Skin epidermis (tissue), 12 donors: ENCODE results near the gene SORCS2.
A peak's percentile ranks its signal among the peaks of the same experiment; 100 is the strongest.

ENCODE experiments used
- H3K27ac ChIP-seq, 21 experiments: fragments of 200-600 bp; sonication (generic) in 11 of 21; one replicate each; pipeline ENCODE4 v1.5.0; 2020; ENCODE audit warnings: mild to moderate bottlenecking in 3 of 21, inconsistent platforms in 2 of 21, moderate library complexity in 2 of 21
- H3K4me3 ChIP-seq, 7 experiments: fragments of 200-600 bp; sonication (generic) in 2 of 7; one replicate each; pipeline ENCODE4 v1.5.0; 2020; ENCODE audit warnings: inconsistent platforms in 2 of 7, mild to moderate bottlenecking in 2 of 7, moderate library complexity in 1 of 7

SORCS2 gene

DNA sequence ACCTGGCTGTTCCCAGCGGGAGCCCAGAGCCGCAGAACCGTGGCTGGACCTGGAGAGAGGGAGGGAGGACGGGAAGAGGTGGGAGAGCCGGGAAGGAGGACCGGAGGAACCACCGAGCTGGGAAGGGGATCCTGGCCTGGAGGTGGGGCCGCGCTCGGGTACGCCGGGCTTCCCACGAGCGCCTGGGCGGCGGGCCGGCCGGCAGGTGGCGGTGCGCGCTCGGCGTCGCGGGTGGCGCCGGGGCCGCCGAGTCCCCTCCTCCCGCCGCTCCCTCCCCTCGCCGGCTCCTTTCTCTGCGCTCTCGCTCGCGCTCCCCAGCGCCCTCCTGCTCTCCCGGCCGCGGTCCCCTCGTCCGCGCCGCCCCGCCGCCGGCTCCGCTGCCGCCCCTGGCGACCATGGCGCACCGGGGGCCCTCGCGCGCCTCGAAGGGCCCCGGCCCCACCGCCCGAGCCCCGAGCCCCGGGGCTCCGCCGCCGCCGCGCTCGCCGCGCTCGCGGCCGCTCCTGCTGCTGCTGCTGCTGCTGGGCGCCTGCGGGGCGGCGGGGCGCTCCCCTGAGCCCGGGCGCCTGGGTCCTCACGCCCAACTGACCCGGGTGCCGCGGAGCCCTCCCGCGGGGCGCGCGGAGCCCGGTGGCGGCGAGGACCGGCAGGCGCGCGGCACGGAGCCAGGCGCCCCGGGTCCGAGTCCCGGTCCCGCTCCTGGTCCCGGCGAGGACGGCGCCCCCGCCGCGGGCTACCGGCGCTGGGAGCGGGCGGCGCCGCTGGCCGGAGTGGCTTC is at the start of gene SORCS2:
Gene SORCS2, plus strand, starts transcription at position 287 of the 778 bp plus-strand sequence.
- Histone ChIP-seq H3K27ac (peak within 1 kb of the TSS in 4 of 21 experiments; percentile 5 to 44 (median 27)), H3K4me3 (peak within 1 kb of the TSS; percentile 24 to 46 (median 39))

DNA sequence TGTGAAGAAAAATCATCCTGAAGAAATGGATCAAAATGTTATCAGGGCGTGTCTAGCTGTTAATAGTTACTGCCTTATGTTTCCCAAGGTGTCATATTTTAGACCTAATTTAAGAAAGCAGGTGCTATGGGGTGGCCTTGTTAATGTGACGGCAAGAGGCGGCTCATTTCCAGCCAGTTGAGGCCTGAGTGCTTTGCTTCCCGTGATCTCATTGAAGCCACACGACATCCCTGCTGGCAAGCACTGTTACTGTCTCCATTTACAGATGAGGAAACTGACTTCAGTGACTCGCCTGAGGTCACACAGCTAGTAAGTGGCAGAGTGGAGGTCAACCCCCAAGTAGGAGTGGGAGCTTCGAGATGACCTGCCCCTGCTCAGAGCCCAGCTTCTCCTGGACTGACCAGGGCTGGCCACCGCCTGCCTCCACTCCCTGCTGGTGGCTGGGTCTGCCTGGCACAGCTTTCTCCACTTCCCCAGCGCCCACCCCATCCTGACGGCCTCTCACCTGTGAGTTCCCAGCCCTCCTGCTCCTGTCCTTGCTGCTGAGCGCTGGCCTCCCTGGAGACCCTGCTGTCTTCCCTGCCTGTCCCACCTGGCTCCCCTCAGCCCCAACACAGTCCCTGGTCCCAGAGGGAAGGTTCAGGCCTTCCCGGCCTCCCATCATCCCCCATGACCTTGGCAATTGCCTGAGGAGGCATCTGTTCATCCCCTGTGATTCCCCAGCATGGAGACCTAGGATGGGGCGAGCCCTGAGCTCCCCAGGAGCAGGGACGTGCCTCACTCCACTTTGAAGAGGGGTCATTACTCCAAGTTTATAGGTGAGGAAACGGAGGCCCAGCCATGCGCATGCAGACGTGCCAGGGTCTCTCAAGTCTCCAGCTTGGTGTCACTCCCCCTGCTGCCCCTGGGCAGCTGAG is 47.7 kb upstream of the SORCS2 start:
- no peak overlapping the region for H3K27ac ChIP-seq
- no peak overlapping the region for H3K4me3 ChIP-seq

DNA sequence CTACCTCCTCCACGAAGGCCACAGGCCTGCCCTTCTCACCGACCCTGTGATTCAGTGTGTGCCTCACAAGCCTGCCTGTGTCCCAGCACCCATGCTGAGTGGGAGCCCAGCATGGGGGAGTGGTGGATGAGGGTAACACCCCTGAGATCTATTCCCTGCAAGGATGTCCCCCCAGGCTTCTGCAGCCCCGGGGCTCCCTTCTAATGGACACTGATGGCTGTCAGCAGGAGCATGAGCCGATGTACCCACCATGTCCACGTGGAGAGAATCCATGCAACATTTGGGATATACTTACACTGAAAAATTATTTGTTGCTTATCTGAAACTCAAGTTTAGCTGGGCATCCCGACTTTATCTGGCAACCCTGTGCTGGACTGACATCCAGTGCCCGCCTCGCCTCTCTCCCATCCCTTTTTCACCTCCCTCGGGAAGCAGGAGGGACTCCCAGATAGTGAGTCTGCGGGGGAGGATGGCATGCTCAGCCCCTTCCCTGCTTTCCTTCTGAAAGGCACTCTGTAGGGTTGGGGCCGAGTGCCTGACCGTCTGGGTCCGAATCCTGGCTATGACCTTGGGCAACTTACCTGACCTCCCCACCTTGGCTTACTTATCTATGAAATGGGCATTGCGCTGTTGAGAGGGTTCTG is 46.9 kb upstream of the SORCS2 start:
- no peak overlapping the region for H3K27ac ChIP-seq
- H3K4me3 ChIP-seq: no peak overlapping the region

DNA sequence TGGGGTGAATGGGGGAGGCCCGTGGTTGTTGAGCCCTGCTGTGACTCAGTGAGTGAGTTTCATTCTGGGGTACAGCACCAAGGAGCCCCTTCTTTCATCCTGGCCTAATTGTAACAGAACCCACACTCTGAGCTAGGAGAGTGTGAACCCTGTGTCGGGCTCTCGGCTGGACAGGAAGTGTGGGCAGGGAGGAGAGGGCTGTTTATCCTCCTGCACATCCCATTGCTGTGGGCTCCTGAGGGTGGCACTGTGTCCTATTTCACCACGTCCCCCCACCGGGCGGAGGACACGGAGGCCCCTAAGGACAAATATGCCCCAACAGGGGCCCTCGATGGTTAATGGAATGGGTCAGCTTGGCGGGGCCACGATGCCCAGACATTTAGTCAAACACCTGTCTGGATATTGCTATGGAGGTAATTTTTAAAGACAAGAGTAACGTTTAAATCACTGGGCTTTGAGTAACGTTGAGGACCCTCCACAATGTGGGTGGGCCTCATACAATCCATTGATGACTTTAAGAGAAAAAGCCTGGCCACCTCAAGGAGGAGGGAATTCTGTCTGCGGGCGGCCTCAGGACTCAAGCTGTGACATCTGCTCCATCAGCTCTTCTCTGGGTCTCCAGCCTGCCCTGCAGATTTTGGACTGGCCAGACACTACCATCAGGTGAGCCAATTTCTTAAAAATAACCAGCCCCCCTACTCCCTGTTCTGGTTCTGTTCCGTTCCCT is 46.1 kb upstream of the SORCS2 start:
- H3K27ac ChIP-seq: no peak overlapping the region
- H3K4me3 ChIP-seq: no peak overlapping the region

DNA sequence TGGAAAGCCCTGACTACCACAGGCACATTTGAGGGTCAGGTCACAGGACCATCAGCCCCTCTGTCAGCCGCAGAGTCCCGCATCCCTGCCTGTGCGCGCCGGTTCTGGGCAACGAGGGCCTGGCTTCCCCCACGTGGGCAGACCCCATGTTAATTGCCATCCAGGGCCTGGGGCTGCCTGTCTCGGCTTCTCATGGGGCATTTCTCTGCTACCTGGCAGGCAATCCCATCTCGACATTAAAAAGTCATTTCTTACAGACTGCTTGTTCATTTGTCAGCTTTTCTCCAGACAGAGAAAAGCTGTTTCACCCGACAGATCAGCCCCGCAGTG is 45.6 kb upstream of the SORCS2 start:
- Histone ChIP-seq H3K4me3 (no peak overlapping the region), H3K27ac (no peak overlapping the region)

DNA sequence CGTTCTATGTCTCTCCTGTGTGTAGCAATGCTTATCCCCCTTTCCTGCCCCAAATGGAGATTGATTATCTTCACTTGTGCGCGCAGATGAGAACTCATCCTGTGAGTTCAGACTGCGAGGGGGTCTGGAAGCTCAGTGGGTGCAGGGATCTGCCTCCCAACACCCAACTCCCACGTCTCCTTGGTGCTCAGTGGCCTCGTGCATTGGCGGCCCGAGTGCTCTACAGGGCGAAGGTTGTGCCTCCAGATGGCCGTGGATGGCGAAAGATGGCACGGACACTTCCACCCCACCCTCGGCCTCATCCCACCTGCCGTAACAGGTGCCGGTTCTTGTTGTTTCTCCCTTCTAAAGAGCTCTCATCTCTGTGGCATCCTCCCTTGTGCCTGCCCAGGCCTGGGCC is 45.1 kb upstream of the SORCS2 start:
- H3K27ac ChIP-seq: no peak overlapping the region
- no peak overlapping the region for H3K4me3 ChIP-seq

DNA sequence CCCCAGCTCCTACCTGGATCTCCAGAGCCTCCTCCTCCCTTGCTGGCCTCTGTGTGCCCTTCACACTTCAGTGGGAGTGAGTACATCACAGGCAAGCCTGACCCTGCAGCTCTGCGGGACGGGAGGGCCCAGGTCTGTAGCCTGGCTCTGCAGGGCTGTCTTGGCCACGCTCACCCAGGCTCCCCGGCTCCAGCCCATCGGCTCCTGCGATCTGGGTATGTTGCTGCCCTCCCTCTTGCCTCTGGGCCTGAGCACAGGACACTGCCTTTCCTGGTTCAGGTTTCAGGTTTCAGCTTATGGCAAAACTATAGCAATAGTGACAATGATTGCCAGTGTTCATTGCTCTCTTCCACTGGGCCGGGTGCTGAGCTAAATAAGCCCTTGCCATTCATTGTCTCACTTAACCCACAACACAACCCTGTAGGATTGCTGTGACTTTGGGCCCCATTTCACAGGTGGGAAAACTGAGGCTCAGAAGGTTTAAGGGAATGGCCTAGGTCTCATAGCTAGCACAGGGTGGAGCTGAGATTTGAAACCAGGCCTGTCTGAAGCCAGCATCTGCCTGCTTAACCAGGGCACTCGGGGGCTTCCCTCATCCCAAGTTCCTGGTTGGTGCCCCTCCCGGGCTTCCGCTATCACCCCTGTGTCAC is 44.6 kb upstream of the SORCS2 start:
- Histone ChIP-seq H3K4me3 (no peak overlapping the region), H3K27ac (no peak overlapping the region)

DNA sequence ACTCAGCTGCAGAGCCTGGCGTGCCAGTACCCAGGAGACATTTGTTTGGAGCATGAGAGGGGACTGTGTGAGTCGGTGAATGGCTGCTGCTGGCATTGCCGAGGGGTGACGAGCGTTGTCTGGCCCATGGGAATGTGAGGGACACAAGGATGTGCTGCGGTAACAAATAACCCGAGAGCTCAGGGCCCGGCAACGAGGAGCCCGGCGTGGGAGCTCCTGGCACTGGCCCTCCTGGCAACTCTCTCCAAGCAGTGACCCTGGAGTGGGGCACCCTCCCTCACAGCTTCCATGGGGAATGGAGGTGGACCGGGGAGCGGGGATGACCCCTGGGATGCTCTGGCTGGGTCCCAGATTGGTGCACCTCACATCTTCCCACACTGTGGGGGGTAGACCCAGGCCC is 44.0 kb upstream of the SORCS2 start:
- no peak overlapping the region for H3K4me3 ChIP-seq
- H3K27ac ChIP-seq: no peak overlapping the region

DNA sequence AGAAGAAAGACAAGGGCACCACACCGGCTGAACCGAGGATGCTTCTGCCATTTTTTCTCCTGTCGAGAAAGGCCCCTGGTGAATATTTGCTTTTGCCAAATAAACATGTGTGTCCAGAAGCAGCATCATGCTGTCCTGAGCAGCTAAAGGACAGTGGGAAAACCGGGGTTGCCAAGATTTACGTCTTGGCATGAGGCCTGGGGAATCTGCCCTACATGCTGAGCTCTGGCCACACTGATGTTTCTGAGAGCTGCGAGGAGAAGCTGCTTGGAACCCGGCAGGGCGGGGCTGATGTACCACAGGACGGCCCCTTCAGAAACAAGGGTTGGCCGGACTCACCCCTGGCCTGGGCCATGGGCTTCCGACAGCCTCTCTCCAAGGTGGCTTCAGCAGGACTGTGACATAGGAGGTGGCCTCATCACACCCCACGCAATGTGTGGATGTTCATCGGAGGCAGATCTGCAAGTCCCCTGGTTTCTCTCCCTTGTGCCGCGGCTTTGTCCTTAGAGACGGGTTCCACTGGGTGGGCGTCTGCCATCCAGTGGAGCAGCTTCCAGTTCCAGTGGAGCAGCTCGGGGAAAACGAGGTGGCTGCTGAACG is 42.2 kb upstream of the SORCS2 start:
- H3K27ac ChIP-seq: no peak overlapping the region
- H3K4me3 ChIP-seq: no peak overlapping the region

DNA sequence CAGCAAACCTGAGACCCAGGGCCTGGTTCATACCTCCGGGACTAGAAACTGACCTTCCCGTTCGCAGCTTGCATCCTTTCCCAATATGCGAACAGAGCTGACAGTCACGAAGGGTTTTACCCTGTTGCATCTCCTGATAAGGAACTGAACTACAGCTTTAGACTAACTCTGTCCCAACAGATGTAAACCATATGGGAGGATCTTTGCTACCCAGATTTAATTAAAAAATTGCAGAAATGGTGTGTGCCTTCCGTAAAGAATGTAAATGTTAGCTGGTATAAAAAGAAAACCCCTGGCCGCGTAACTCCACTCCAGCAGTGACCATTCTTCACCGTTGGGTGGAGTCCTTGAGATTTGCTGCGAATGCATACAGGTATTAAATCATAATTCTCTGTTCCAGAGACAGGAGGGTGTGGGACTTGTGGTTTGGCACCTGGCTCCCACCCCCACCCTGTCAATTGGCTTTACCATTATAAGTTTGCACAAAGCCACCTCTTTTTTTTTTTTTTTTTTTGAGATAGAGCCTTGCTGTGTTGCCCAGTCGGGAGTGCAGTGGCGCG is 40.6 kb upstream of the SORCS2 start:
- H3K4me3 ChIP-seq: no peak overlapping the region

DNA sequence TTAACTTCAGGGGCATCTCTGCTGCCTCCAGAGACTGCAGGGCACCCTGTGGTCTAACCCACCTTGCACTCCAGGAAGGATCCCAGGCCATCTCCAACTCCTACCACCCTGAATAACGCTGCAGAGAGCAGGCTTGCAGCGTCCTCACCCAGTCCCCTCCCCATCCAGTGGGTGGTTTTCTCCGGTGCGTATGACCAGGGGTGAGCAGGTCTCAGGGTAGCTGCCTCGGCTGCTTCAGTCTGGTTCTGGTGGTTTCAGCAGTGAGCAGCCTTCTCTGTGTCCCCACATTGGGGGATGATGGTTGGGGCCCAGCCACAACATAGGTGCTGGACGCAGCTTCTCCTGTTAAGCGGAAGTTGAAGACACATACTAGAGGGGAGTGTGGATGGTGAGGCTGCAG is 38.6 kb upstream of the SORCS2 start:
- Histone ChIP-seq H3K27ac (no peak overlapping the region), H3K4me3 (no peak overlapping the region)

More for the DNA sequence above, 40.6 kb upstream of the SORCS2 start:
- H3K27ac ChIP-seq: no peak overlapping the region

DNA sequence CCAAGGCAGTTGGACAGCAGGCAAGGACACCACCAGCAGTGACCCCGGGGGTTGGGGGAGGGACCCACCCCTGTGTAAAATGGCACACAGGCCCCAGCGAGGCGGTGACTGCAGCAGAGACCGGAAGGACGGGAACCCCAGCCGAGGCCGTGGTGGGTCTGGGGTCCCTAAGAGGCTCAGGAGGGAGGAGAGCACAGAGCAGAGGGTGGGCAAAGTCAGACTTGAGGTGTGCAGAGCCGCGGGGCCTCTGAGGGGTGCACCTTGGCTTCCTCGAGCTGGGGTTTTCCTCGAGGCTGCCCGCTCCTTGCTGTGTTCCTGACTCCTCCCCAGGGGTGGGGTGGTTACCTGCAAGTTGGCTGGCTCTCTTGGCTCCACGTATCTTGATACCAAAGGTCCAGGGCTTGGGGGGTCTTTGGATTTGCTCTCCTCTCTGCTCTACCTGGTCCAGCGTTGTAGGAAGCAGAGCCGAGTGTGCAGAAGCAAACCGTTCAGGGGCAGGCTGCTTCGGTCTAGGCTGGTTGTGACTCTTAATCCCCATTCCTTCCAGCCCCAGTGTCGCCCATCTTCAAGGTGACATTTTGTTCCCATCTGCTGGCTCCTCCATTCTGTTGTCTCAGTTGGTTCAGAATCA is 37.9 kb upstream of the SORCS2 start:
- Histone ChIP-seq H3K4me3 (no peak overlapping the region), H3K27ac (no peak overlapping the region)

DNA sequence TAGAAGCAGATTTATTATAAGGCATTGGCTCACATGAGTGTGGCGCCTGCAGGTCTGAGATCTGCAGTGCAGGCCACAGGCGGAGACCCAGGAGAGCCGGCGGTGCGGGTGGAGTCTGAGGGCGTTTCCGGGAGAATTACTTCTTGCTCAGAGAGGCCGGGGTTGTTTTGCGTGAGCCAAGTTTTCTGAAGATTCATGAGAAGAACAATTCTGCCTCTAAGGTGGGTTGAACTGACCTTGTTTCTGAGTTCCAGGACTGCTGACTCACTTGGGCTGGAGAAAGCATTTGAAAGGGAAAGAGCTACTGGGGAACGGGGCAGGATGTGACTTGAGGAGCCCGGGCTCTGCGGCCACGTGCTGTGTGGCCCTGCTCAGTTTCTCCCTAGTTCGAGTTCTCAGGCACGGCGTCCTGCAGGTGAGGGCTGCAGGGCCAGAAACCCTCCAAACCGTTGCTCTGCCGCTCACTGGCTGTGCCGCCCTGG is 36.7 kb upstream of the SORCS2 start:
- no peak overlapping the region for H3K4me3 ChIP-seq
- peak overlapping the region in 2 of 21 experiments; percentile 19 to 49 for H3K27ac ChIP-seq

DNA sequence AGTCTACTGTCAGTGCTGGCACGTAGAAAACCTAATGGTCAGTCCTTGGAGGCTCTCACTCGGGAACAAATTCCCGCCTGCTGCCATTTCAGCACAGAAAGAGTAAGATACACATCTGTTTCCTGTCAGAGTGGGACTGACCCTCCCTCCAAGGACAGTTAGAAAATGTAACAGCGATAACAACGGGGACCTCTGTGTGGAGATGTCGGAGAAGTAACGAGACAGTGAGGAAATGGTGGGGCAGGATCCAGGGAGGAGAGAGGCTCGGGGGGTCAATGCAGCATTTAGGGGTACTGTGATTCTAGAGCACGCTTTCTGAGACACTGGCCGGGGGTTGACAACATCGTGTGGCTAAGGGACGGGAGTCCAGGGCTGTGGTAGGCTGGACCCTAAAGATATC is 36.0 kb upstream of the SORCS2 start:
- H3K4me3 ChIP-seq: no peak overlapping the region
- H3K27ac ChIP-seq: peak overlapping the region in 1 of 21 experiments; percentile 19

DNA sequence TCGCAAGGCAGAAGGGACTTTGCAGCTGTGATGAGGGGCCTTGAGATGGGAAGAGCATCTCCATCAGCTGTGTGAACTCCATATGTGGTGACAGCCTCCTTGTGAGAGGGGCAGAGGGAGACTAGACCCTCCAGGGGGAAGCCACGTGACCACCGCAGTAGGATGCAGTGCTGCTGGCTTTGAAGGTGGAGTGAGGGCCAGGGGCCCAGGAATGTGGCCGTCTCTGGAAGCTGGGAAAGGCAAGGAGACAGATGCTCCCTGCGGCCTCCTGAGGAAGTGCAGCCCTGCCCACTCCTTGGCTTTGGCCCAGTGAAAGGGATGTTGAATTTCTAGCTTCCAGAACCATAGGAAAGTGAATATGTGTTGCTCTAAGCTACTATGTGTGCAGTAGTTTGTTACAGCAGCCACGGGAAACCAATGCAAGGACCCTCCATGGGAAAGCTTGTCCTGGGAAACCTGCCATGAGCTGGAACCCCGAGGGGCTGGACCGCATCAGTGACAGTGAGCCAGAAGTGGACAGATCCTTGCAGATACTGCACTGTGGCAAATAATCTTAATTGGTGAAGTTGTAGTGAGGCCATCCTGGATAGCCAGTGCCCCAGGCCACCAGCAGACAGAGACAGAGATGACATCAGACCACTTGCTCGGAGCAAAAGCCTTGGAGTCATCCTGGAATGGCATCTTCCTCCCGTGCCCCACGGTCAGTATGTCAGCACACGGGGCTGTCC is 35.4 kb upstream of the SORCS2 start:
- H3K27ac ChIP-seq: no peak overlapping the region
- no peak overlapping the region for H3K4me3 ChIP-seq

DNA sequence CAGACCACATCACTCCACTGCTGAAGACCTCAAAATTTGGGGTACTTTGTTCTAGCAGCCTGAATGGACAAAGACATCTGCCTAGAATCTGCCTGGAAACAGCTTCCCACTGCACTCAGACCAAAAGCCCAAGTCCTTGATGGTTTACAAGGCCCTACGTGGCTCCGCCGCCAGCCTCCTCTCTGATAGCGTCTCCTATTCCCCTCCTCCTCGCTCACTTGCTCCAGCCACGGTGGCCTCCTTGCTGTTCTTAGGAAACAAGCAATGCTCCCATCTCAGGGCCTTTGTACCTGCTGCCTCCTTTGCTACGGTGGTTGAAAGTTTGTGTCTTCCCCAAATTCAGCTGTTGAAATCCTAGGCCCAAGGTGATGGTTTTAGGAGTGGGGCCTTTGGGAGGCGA is 34.7 kb upstream of the SORCS2 start:
- Histone ChIP-seq H3K4me3 (no peak overlapping the region), H3K27ac (no peak overlapping the region)

DNA sequence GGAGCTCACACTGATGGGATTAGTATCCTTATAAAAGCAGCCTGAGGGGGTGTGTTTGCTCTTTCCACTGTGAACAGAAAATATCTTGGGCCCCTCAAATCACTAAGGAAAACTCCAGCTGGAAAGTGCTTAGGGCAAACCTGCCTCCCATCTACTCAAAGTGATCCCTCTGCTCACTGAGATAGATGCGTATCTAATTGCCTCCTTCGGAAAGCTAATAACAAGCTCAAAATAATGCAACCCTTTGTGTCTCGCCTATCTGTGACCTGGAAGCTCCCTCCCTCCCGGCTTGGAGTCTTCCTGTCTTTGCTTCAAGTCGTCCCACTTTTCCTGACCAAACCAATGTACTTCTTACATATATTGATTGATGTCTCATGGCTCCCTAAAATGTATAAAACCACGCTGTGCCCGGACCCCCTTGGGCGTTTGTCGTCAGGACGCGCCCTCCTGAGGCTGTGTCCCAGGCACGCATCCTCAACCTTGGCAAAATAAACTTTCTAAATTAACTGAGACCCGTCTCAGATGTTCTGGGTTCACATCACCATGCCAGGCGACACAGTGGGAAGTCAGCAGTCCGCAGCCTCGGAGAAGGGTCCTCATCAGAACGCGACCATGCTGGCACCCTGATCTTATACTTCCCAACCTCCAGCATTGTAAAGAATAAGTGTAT is 34.1 kb upstream of the SORCS2 start:
- Histone ChIP-seq H3K4me3 (no peak overlapping the region), H3K27ac (no peak overlapping the region)
